SK-N-SH (cell line): Measurements from ENCODE around the gene FAM117B. TPM values are rescaled to one million over a fixed set of nuclear protein-coding genes. Genes with fewer than 3 reads are reported as not detected.

Experiments used
- CTCF ChIA-PET: fragments of 300-600, 350-600 bp; formaldehyde crosslinking; extraction: SDS; loops from one replicate; lab custom pipeline; 2021; lab: Yijun Ruan, JAX
- POLR2A ChIA-PET: fragments of 350-600 bp; sonication (Branson Sonifier 250); formaldehyde crosslinking; extraction: SDS; loops from one replicate; lab custom pipeline; 2020; ENCODE audit warnings: antibody characterized with exemption, inconsistent platforms; lab: Yijun Ruan, JAX
- DNase-seq: peaks from one replicate; pipeline ENCODE4 v3.0.0; 2012
- H2AFZ ChIP-seq: fragments of 200-600 bp; sonication (generic); 2 replicates; pipeline ENCODE4 v1.8.1; 2016; ENCODE audit warnings: antibody characterized with exemption, mild to moderate bottlenecking, low read depth
- H3F3A ChIP-seq: fragments of 200-600 bp; sonication (generic); replicated peaks from 2 replicates; pipeline ENCODE3; 2016; ENCODE audit warnings: antibody characterized with exemption, mild to moderate bottlenecking; ENCODE audit not compliant: insufficient read depth
- H3K27ac ChIP-seq, 2 experiments: fragments of 200-500 bp in 1 of 2; fragments of 200-600 bp in 1 of 2; sonication (Bioruptor generic) in 1 of 2; sonication (generic), shearing (Covaris generic) in 1 of 2; 2 replicates each; pipeline versions ENCODE4 v1.5.1 to v1.6.1; 2014 to 2016; ENCODE audit warnings: low read depth in 2 of 2, inconsistent platforms in 1 of 2, low read length in 1 of 2, mild to moderate bottlenecking in 1 of 2, mixed read lengths in 1 of 2
- H3K27me3 ChIP-seq: fragments of 200-600 bp; sonication (generic), shearing (Covaris generic); 2 replicates; pipeline ENCODE4 v1.6.1; 2016; ENCODE audit warnings: mixed run types; ENCODE audit not compliant: insufficient read depth
- H3K36me3 ChIP-seq, 2 experiments: fragments of 200-500 bp in 1 of 2; fragments of 200-600 bp in 1 of 2; sonication (Bioruptor generic) in 1 of 2; sonication (generic) in 1 of 2; replicated peaks in 1 of 2; 2 replicates each; pipeline versions ENCODE3 to v1.5.1; 2014 to 2016; ENCODE audit warnings: low read length in 1 of 2, mild to moderate bottlenecking in 1 of 2; ENCODE audit not compliant: insufficient read depth in 2 of 2, control insufficient read depth in 1 of 2
- H3K4me1 ChIP-seq, 2 experiments: fragments of 200-500 bp in 1 of 2; fragments of 200-600 bp in 1 of 2; sonication (Bioruptor generic) in 1 of 2; sonication (generic), shearing (Covaris generic) in 1 of 2; 2 replicates each; pipeline versions ENCODE4 v1.5.1 to v1.6.1; 2014 to 2016; ENCODE audit warnings: low read depth in 1 of 2, low read length in 1 of 2, mixed run types in 1 of 2; ENCODE audit not compliant: insufficient read depth in 2 of 2, control insufficient read depth in 1 of 2
- H3K4me2 ChIP-seq: fragments of 200-600 bp; sonication (generic), shearing (Covaris generic); 2 replicates; pipeline ENCODE4 v1.6.1; 2017; ENCODE audit warnings: mixed run types
- H3K4me3 ChIP-seq, 2 experiments: fragments of 200-500 bp in 1 of 2; fragments of 200-600 bp in 1 of 2; sonication (Bioruptor generic) in 1 of 2; sonication (generic), shearing (Covaris generic) in 1 of 2; 2 replicates each; pipeline versions ENCODE4 v1.5.1 to v1.8.1; 2014 to 2016; ENCODE audit warnings: low read depth in 2 of 2, inconsistent platforms in 1 of 2, low read length in 1 of 2, mild to moderate bottlenecking in 1 of 2, mixed read lengths in 1 of 2, moderate library complexity in 1 of 2
- H3K79me2 ChIP-seq: fragments of 200-600 bp; sonication (generic); 2 replicates; pipeline ENCODE4 v1.8.1; 2017; ENCODE audit warnings: mild to moderate bottlenecking; ENCODE audit not compliant: insufficient read depth
- H3K9ac ChIP-seq: fragments of 200-600 bp; sonication (generic); 2 replicates; pipeline ENCODE4 v1.6.1; 2017; ENCODE audit warnings: mixed run types
- H3K9me2 ChIP-seq: fragments of 200-600 bp; sonication (generic); 2 replicates; pipeline ENCODE4 v1.6.1; 2017; ENCODE audit warnings: mixed run types
- H3K9me3 ChIP-seq: fragments of 200-600 bp; sonication (generic); 2 replicates; pipeline ENCODE4 v1.6.1; 2017; ENCODE audit warnings: mixed run types, mild to moderate bottlenecking, moderate library complexity
- H4K20me1 ChIP-seq: fragments of 200-600 bp; sonication (generic); 2 replicates; pipeline ENCODE4 v1.6.1; 2017; ENCODE audit warnings: mild to moderate bottlenecking, mixed run types; ENCODE audit not compliant: insufficient read depth
- EP300 ChIP-seq, 2 experiments: IDR thresholded peaks; 2 replicates each; pipeline versions ENCODE4 v1.4.0 to v1.6.1; 2012; ENCODE audit warnings: borderline replicate concordance in 1 of 2, low read depth in 1 of 2, low read length in 1 of 2
- EZH2phosphoT487 ChIP-seq: fragments of 200-600 bp; sonication (generic); IDR thresholded peaks from 2 replicates; pipeline ENCODE4 v1.6.1; 2017; ENCODE audit warnings: low read depth, mixed run types, mild to moderate bottlenecking, antibody characterized with exemption, moderate library complexity, borderline replicate concordance
- GATA2 ChIP-seq: sonication (generic); formaldehyde crosslinking; IDR thresholded peaks from 2 replicates; pipeline ENCODE4 v1.5.0; 2020; ENCODE audit warnings: mild to moderate bottlenecking, missing genetic modification reagents
- JUND ChIP-seq: IDR thresholded peaks from 2 replicates; pipeline ENCODE4 v1.4.0; 2012
- MAX ChIP-seq: IDR thresholded peaks from 2 replicates; pipeline ENCODE4 v1.4.0; 2012; ENCODE audit warnings: low read depth
- MEF2A ChIP-seq: IDR thresholded peaks from 2 replicates; pipeline ENCODE4 v1.4.0; 2012; ENCODE audit warnings: low read depth, borderline replicate concordance
- REST ChIP-seq: IDR thresholded peaks from 2 replicates; pipeline ENCODE4 v1.6.1; 2012; ENCODE audit warnings: mild to moderate bottlenecking, low read depth, low read length, moderate library complexity
- RFX5 ChIP-seq: IDR thresholded peaks from 2 replicates; pipeline ENCODE4 v1.6.1; 2012; ENCODE audit warnings: mild to moderate bottlenecking, improper control_type of control experiment, low read length
- RXRA ChIP-seq: IDR thresholded peaks from 2 replicates; pipeline ENCODE4 v1.4.0; 2012; ENCODE audit warnings: low read depth, mild to moderate bottlenecking, borderline replicate concordance
- SMC3 ChIP-seq: IDR thresholded peaks from 2 replicates; pipeline ENCODE4 v1.6.1; 2012; ENCODE audit warnings: low read depth, low read length, improper control_type of control experiment
- TEAD4 ChIP-seq: IDR thresholded peaks from 2 replicates; pipeline ENCODE4 v1.4.0; 2012; ENCODE audit warnings: mild to moderate bottlenecking, borderline replicate concordance; ENCODE audit not compliant: insufficient read depth
- USF2 ChIP-seq: fragments of 150-350 bp; IDR thresholded peaks from 2 replicates; pipeline ENCODE4 v1.6.1; 2017; ENCODE audit warnings: antibody characterized with exemption, low read length, low read depth, borderline replicate concordance
- YY1 ChIP-seq: IDR thresholded peaks from 2 replicates; pipeline ENCODE4 v1.4.0; 2012; ENCODE audit warnings: low read depth, mild to moderate bottlenecking
- WGBS: methylation state at CpG from one replicate; pipeline ENCODE4 v1.1.6; 2017; ENCODE audit warnings: low lambda C conversion rate; 5-methylcytosine and 5-hydroxymethylcytosine counted together
- polyA plus RNA-seq, 3 experiments: library from polyadenylated mRNA; depleted of rRNA; stranded (reverse); fragments of >200 nt; gene quantifications; 2 replicates each; pipeline ENCODE4 v1.2.3, GENCODE V29; 2012
- TF ChIP-seq, protein P1 (sequence below): fragments of 200-600 bp; sonication (generic); IDR thresholded peaks from 2 replicates; pipeline ENCODE4 v1.6.1; 2017; ENCODE audit warnings: antibody characterized with exemption, mild to moderate bottlenecking, moderate library complexity

The FAM117B gene
- polyA plus RNA-seq, 1 of the 3 experiments (the other 2 are of a cell fraction), result 0.90 TPM

DNA sequence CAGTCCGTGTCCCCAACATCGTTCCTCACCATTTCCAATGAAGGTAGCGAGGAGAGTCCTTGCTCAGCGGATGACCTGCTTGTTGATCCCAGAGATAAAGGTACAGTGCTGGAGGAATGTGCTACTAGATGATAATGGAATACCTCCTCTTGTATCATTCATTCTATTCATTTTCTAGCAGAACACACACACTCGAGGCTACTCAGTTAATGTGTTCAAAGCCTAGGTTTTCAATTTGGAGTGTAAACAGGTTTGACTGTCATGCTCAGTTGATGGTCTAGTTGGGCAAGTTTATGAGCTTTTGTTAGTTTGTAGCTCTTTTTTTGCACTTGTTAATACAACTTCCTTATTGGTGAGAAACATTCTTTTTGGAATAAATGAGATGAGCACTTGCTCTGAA lies 122.6 kb downstream of the FAM117B start:
- Histone ChIP-seq H4K20me1 (no peaks in the 10 kb centered on the region), H3K79me2 (no peaks in the 10 kb centered on the region), H3K9ac (no peak overlapping the region), H3K4me1 (no peaks in the 10 kb centered on the region), H2AFZ (no peak overlapping the region), H3F3A (no peaks in the 10 kb centered on the region), H3K27ac (no peak overlapping the region), H3K9me3 (no peaks in the 10 kb centered on the region), H3K4me3 (no peak overlapping the region), H3K9me2 (no peaks in the 10 kb centered on the region), H3K27me3 (no peaks in the 10 kb centered on the region), H3K36me3 (peaks cover 17 to 23% of the 10 kb centered on the region in 2 experiments), H3K4me2 (no peak overlapping the region)
- no peak for DNase-seq
- WGBS, result 99% methylated on average over 5 of the region's 5 CpGs
- TF ChIP-seq USF2 (no peak), MEF2A (no peak), EZH2phosphoT487 (no peak), TEAD4 (no peak), RXRA (no peak), GATA2 (CRISPR knock-in tag) (no peak)
- POLR2A ChIA-PET, result no interaction called here
- CTCF ChIA-PET, result no interaction called here

- no peaks in the 10 kb centered on the region for H3K9me3 ChIP-seq
- no peak overlapping the region for H3K4me2 ChIP-seq
- no peaks in the 10 kb centered on the region for H4K20me1 ChIP-seq
- H3K27ac ChIP-seq, result no peak overlapping the region
- 87% methylated on average over 4 of the region's 4 CpGs for WGBS
- H3K79me2 ChIP-seq, result no peaks in the 10 kb centered on the region
- no peaks in the 10 kb centered on the region for H3K4me1 ChIP-seq
- no peaks in the 10 kb centered on the region for H3K27me3 ChIP-seq
- no peaks in the 10 kb centered on the region for H3K9me2 ChIP-seq
- no peak overlapping the region for H2AFZ ChIP-seq
- no peak for TF ChIP-seq REST
- no peak for TF ChIP-seq YY1
- TF ChIP-seq SMC3, result no peak
- no peak for TF ChIP-seq EP300 (IDR thresholded peaks at IDR 0.05; ENCODE audit: borderline replicate concordance in 1 of 2, low read depth in 1 of 2, low read length in 1 of 2)
- TF ChIP-seq USF2, result no peak
- TF ChIP-seq MAX, result no peak
- TF ChIP-seq, protein P1, sequence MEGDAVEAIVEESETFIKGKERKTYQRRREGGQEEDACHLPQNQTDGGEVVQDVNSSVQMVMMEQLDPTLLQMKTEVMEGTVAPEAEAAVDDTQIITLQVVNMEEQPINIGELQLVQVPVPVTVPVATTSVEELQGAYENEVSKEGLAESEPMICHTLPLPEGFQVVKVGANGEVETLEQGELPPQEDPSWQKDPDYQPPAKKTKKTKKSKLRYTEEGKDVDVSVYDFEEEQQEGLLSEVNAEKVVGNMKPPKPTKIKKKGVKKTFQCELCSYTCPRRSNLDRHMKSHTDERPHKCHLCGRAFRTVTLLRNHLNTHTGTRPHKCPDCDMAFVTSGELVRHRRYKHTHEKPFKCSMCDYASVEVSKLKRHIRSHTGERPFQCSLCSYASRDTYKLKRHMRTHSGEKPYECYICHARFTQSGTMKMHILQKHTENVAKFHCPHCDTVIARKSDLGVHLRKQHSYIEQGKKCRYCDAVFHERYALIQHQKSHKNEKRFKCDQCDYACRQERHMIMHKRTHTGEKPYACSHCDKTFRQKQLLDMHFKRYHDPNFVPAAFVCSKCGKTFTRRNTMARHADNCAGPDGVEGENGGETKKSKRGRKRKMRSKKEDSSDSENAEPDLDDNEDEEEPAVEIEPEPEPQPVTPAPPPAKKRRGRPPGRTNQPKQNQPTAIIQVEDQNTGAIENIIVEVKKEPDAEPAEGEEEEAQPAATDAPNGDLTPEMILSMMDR, result no peak
- TF ChIP-seq RFX5, result no peak
- TF ChIP-seq JUND, result no peak
- no peak overlapping the region for H3K9ac ChIP-seq
- H3F3A ChIP-seq, result no peaks in the 10 kb centered on the region
- POLR2A ChIA-PET, result no interaction called here
- no peak overlapping the region for H3K4me3 ChIP-seq
- peaks cover 17 to 25% of the 10 kb centered on the region in 2 experiments for H3K36me3 ChIP-seq
- no peak for DNase-seq
- CTCF ChIA-PET, result interaction anchor here (0.7 kb wide), 1 partner anchor 67 kb away, joined by 3 read pairs; no protein-coding TSS in a partner anchor
These were observed 123.4 kb downstream of the FAM117B start for GRCh38 chr2:202758128-202758527.
